ENCODE data around the gene TGM2. TPM values are rescaled to one million over a fixed set of nuclear protein-coding genes. Genes with fewer than 3 reads are reported as not detected.
A peak's percentile ranks its signal among the peaks of the same experiment; 100 is the strongest.

TGM2 gene
- total and polyA plus RNA-seq, 9 of the 15 experiments (the other 6 are each of a cell fraction or from before 2014, with no cell fraction given), result 5.5 to 78.5 (median 37.6) TPM

DNA sequence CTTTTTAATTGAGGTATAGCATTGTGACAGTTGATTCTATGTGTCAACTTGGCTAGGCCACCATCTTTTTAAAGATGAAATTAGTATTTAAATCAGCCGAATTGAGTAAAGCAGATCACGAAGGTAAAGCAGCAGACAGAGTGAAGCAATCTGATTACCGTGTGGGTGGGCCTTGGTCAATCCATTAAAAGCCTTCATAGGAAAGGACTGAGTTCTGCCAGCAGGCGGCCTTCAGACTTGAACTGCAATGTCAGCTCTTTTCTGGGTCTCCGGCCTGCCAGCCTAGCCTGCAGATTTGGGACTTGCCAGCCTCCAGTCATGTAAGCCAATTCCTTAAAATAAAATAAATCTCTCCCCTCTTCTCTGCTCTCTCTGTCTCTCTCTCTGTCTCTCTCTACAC is 22.4 kb upstream of the TGM2 start (continued):
- TF ChIP-seq GATA2 (CRISPR knock-in tag; IDR thresholded peaks at IDR 0.05), result no peak
- TF ChIP-seq RBM15 (IDR thresholded peaks at IDR 0.05; ENCODE audit: insufficient read depth, low read length), result no peak
- TF ChIP-seq, protein P1, sequence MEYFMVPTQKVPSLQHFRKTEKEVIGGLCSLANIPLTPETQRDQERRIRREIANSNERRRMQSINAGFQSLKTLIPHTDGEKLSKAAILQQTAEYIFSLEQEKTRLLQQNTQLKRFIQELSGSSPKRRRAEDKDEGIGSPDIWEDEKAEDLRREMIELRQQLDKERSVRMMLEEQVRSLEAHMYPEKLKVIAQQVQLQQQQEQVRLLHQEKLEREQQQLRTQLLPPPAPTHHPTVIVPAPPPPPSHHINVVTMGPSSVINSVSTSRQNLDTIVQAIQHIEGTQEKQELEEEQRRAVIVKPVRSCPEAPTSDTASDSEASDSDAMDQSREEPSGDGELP (CRISPR knock-in tag; IDR thresholded peaks at IDR 0.05; ENCODE audit: borderline replicate concordance), result no peak
- no peak for TF ChIP-seq ZNF668 (CRISPR knock-in tag; IDR thresholded peaks at IDR 0.05)
- no peak for TF ChIP-seq ASH1L (IDR thresholded peaks at IDR 0.05; ENCODE audit: borderline replicate concordance, low read depth, partially characterized antibody)
- no peak for TF ChIP-seq KLF16 (IDR thresholded peaks at IDR 0.05)
- TF ChIP-seq CEBPB (tag; IDR thresholded peaks at IDR 0.05), result peak; percentile 67
- TF ChIP-seq ZC3H4 (CRISPR knock-in tag; IDR thresholded peaks at IDR 0.05; ENCODE audit: borderline replicate concordance), result no peak
- TF ChIP-seq CEBPG (CRISPR knock-in tag; IDR thresholded peaks at IDR 0.05), result peak; percentile 46; the same call in 1 of the 2 replicates
- peak; percentile 62 to 67; a peak in 3 of 4 replicates for TF ChIP-seq CEBPG (tag; conservative IDR thresholded peaks at IDR 0.05 in 1 of 2, IDR thresholded peaks at IDR 0.05 in 1 of 2)
- no peak for TF ChIP-seq ZNF57 (CRISPR knock-in tag; IDR thresholded peaks at IDR 0.05)
- TF ChIP-seq ZFP1 (CRISPR knock-in tag; IDR thresholded peaks at IDR 0.05), result no peak
- TF ChIP-seq CREB5 (CRISPR knock-in tag; IDR thresholded peaks at IDR 0.05), result no peak
- no peak for TF ChIP-seq TCF7L2 (IDR thresholded peaks at IDR 0.05; ENCODE audit: low read depth, low read length)
- no peak for TF ChIP-seq NCOA4 (IDR thresholded peaks at IDR 0.05; ENCODE audit: partially characterized antibody)
- no peak for TF ChIP-seq ZNF3 (CRISPR knock-in tag; IDR thresholded peaks at IDR 0.05)
- TF ChIP-seq, protein P2, sequence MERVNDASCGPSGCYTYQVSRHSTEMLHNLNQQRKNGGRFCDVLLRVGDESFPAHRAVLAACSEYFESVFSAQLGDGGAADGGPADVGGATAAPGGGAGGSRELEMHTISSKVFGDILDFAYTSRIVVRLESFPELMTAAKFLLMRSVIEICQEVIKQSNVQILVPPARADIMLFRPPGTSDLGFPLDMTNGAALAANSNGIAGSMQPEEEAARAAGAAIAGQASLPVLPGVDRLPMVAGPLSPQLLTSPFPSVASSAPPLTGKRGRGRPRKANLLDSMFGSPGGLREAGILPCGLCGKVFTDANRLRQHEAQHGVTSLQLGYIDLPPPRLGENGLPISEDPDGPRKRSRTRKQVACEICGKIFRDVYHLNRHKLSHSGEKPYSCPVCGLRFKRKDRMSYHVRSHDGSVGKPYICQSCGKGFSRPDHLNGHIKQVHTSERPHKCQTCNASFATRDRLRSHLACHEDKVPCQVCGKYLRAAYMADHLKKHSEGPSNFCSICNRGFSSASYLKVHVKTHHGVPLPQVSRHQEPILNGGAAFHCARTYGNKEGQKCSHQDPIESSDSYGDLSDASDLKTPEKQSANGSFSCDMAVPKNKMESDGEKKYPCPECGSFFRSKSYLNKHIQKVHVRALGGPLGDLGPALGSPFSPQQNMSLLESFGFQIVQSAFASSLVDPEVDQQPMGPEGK (CRISPR knock-in tag; IDR thresholded peaks at IDR 0.05; ENCODE audit: borderline replicate concordance), result no peak
- no peak for TF ChIP-seq HIVEP1 (CRISPR knock-in tag; IDR thresholded peaks at IDR 0.05)
- no peak for TF ChIP-seq NCOA1 (IDR thresholded peaks at IDR 0.05; ENCODE audit: low read depth)
- no peak for TF ChIP-seq PHTF2 (CRISPR knock-in tag; IDR thresholded peaks at IDR 0.05)
- no peak for TF ChIP-seq SMARCB1 (IDR thresholded peaks at IDR 0.05; ENCODE audit: insufficient read length, low read depth)
- TF ChIP-seq BACH1 (tag; IDR thresholded peaks at IDR 0.05), result no peak
- no peak for TF ChIP-seq ZNF197 (CRISPR knock-in tag; IDR thresholded peaks at IDR 0.05; ENCODE audit: low read depth)
- TF ChIP-seq, protein P3, sequence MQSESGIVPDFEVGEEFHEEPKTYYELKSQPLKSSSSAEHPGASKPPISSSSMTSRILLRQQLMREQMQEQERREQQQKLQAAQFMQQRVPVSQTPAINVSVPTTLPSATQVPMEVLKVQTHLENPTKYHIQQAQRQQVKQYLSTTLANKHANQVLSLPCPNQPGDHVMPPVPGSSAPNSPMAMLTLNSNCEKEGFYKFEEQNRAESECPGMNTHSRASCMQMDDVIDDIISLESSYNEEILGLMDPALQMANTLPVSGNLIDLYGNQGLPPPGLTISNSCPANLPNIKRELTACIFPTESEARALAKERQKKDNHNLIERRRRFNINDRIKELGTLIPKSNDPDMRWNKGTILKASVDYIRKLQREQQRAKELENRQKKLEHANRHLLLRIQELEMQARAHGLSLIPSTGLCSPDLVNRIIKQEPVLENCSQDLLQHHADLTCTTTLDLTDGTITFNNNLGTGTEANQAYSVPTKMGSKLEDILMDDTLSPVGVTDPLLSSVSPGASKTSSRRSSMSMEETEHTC (IDR thresholded peaks at IDR 0.05), result no peak
